Ovary (tissue), 3 donors: Measurements from ENCODE around the gene PDSS2.

ENCODE experiments used
- EP300 ChIP-seq: sonication (generic); formaldehyde crosslinking; IDR thresholded peaks from one replicate; pipeline ENCODE4 v1.6.1; 2017; ENCODE audit warnings: antibody characterized with exemption
- POLR2A ChIP-seq: fragments of 450-650 bp; IDR thresholded peaks from one replicate; pipeline ENCODE4 v1.6.1; 2017; ENCODE audit warnings: antibody characterized with exemption, mild to moderate bottlenecking, moderate library complexity
- TF ChIP-seq, protein P1 (sequence below), 3 donors: fragments of 450-650 bp in 2 of 3; fragments of 200-600 bp in 1 of 3; IDR thresholded peaks; one replicate each; pipeline versions ENCODE4 v1.5.1 to v1.8.0; 2016 to 2022; ENCODE audit warnings: antibody characterized with exemption in 3 of 3, mild to moderate bottlenecking in 1 of 3
- donor health status: DM: no; HTN: no; CAD: no.

DNA sequence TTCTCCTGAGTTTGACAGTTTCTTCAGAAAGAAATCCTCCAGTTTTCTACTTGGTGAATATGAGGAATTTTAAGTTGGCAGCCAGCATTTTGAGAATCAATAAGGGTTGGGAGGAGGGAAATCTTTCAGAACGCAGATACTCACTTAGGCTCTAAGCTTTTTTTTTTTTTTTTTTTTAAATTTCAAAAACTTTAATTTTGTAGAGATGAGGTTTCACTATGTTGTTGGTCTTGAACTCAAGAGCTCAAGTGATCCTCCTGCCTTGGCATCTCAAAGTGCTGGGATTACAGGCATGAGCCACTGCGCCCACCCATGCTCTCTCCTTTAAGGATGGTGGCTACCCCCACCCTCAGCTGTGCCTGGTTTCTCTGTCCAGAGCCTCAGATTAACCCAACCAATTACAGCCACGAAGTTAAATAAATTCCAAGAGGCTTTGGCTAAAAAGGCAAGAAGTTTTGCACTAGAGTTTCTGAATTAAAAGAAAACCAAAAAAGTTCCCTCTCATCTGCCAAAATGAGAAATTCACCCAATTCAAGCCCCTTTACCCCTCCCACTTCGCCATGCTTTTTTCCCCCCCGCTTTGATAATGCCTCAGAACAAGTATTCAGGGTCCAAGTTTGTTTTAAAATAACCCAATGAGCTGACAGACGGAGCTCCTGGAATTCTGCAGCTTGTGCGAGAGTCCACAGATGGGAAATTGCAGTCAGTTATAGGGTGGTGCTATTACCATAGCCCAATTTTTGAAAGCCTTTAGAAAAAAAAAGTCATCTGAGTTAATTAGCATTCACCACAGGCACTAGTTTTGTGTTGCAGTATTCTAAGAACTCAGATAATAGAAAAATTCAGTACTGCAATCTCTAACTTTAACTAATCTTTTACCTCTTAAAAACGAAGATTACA lies 249.7 kb downstream of the PDSS2 start:
- TF ChIP-seq, protein P1, sequence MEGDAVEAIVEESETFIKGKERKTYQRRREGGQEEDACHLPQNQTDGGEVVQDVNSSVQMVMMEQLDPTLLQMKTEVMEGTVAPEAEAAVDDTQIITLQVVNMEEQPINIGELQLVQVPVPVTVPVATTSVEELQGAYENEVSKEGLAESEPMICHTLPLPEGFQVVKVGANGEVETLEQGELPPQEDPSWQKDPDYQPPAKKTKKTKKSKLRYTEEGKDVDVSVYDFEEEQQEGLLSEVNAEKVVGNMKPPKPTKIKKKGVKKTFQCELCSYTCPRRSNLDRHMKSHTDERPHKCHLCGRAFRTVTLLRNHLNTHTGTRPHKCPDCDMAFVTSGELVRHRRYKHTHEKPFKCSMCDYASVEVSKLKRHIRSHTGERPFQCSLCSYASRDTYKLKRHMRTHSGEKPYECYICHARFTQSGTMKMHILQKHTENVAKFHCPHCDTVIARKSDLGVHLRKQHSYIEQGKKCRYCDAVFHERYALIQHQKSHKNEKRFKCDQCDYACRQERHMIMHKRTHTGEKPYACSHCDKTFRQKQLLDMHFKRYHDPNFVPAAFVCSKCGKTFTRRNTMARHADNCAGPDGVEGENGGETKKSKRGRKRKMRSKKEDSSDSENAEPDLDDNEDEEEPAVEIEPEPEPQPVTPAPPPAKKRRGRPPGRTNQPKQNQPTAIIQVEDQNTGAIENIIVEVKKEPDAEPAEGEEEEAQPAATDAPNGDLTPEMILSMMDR (IDR thresholded peaks at IDR 0.05) = no peak
- no peak for TF ChIP-seq EP300
- TF ChIP-seq POLR2A = no peak
